H7 (cell line): ENCODE results near the gene SLC37A1. TPM values are rescaled to one million over a fixed set of nuclear protein-coding genes. Genes with fewer than 3 reads are reported as not detected.

Source experiments
- DNase-seq: peaks from one replicate; pipeline ENCODE4 v3.0.0; 2012
- H3K27me3 ChIP-seq: 2 replicates; pipeline ENCODE4 v1.6.0; 2011; ENCODE audit warnings: mild to moderate bottlenecking, low read length; ENCODE audit not compliant: control insufficient read depth, insufficient read depth
- H3K36me3 ChIP-seq: replicated peaks from 2 replicates; pipeline ENCODE4 v1.5.1; 2011; ENCODE audit warnings: low read length; ENCODE audit not compliant: control insufficient read depth, insufficient read depth
- H3K4me3 ChIP-seq: 2 replicates; pipeline ENCODE4 v1.5.1; 2011; ENCODE audit warnings: low read depth, mild to moderate bottlenecking, control low read depth, low read length, moderate library complexity; ENCODE audit not compliant: insufficient read depth
- total RNA-seq: library from RNA; depleted of rRNA; stranded (reverse); fragments of >200 nt; shearing (Covaris generic); gene quantifications from 2 replicates; pipeline ENCODE4 v1.2.3, GENCODE V29; 2014

The SLC37A1 gene
- total RNA-seq, 1 experiment from 2014 or later = 8.2 TPM

DNA sequence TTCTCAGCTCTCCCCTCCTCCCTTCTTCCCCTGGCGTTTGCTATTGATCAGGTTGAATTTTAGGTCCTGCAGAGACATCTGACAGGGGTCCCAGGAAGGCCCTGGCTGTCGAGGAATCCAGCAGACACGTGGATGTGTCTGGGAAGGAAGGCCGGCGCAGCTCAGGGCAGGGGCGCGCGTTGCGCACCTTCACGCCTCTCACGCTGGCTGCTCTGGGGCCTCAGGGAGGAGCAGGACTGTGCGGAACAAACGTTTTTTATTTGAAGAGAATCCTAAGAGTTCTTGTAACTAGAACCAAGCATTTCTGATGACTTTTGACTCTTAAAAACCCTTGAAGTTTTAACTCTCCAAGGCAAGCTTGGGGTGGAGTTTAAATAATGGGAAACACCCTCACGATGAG is 54.2 kb downstream of the SLC37A1 start:
- Histone ChIP-seq H3K4me3 (no peak overlapping the region), H3K27me3 (no peaks in the 10 kb centered on the region), H3K36me3 (no peaks in the 10 kb centered on the region; the same call in none of the 2 replicates)
- DNase-seq = no peak

DNA sequence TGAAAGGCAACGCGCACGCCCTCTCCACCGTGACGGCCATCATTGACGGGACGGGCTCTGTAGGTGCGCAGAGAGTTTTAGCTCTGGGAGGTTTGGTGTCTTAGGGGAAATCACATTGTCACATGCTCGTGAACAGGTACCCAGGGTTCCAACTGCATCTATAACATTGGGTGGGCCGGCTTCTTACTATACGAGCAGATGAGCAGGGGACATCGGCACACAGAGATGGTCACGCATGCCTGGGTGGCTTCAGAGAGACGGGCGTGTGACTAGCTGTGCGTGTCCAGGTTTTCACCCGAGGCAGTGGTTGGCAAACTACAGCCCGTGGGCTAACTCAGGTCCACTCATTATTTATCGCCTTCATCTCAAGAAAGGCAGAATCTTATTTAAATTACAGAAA is 54.7 kb downstream of the SLC37A1 start:
- no peaks in the 10 kb centered on the region; the same call in none of the 2 replicates for H3K36me3 ChIP-seq
- no peak overlapping the region for H3K4me3 ChIP-seq
- DNase-seq = no peak

DNA sequence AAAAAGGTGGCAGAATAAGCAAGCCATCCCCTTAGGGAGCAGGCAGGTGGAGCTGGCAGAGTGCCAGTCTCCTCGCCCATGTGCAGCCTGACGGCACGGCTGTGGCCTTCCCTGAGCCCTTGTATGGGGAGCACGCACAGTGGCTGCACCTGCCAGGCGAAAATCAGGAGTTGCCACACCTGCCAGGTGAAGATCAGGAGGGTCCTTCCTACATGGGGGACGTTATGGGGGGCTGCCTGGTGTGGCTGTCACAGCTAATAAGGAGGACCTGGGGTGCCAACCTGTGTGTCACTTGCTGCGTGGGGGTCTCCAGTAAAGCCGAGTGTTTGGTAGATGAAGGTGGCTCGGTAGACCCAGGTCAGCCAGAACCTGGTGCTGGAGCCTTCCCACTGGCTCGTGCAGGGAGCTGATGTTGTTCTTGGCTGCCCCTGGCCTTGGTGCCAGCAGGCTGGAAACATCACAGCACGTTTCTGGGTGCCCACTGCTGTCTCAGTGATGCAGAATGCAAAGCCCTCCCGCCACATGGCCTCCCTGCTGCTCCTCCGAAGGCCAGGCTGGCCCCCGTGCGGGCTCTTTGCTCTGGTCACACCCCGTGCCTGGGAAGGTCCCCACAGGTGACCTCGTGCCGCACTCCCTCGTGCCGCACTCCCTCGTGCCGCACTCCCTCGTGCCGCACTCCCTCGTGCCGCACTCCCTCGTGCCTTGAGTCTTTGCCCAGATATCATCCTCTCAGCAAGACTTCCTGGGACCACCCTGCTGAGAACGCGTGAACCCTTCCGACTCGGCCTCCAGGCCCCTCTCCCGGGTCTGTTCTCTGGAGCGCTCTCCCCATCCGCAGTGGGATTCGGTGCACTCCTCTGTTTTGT is 55.4 kb downstream of the SLC37A1 start:
- Histone ChIP-seq H3K27me3 (no peaks in the 10 kb centered on the region), H3K36me3 (no peaks in the 10 kb centered on the region; the same call in none of the 2 replicates), H3K4me3 (no peak overlapping the region)
- DNase-seq = no peak

More for the DNA sequence above, 54.7 kb downstream of the SLC37A1 start:
- H3K27me3 ChIP-seq = no peaks in the 10 kb centered on the region

DNA sequence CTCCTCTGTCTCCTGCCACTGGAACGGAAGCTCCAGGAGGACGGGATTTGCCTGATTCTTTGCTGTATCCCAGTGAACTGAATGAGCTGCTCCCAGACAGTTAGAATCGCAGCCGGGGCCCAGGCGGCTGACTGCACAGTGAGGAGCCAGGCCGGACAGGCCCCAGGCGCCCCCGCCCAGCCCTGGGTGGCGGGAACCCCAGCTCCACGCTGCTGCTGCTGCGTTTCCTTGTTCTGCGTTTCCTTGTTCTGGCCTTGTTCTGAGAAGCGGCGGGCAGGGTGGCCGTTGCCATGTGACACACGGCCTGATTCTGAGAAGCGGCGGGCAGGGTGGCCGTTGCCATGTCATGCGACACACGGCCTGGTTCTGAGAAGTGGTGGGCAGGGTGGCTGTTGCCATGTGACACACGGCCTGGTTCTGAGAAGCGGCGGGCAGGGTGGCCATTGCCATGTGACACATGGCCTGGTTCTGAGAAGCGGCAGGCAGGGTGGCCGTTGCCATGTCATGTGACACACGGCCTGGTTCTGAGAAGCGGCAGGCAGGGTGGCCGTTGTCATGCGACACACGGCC is 56.2 kb downstream of the SLC37A1 start:
- no peak for DNase-seq
- no peaks in the 10 kb centered on the region for H3K27me3 ChIP-seq
- H3K36me3 ChIP-seq = no peaks in the 10 kb centered on the region; the same call in none of the 2 replicates
- no peak overlapping the region for H3K4me3 ChIP-seq

DNA sequence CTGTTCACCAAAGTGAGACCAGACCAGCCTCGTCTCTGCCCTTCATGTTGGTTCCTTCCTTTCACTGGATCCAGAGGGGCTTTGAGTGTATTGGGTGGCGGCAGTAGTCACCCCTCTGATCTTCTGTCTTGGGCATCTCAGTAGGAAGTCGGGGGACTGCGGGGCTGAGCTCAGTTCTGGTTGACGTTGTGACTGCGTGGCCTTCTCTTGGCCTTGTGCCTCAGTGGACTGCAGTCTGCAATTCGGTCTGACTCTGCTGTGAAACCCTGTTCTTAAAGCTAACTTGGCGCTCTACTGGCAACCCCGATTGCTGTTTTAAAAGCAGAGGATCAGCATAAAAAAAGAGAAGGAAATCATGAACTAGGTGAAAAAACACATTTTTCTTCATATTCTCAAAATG is 56.7 kb downstream of the SLC37A1 start:
- peaks cover 1% of the 10 kb centered on the region for H3K36me3 ChIP-seq
- no peak for DNase-seq
- H3K4me3 ChIP-seq = no peak overlapping the region
- H3K27me3 ChIP-seq = no peaks in the 10 kb centered on the region

DNA sequence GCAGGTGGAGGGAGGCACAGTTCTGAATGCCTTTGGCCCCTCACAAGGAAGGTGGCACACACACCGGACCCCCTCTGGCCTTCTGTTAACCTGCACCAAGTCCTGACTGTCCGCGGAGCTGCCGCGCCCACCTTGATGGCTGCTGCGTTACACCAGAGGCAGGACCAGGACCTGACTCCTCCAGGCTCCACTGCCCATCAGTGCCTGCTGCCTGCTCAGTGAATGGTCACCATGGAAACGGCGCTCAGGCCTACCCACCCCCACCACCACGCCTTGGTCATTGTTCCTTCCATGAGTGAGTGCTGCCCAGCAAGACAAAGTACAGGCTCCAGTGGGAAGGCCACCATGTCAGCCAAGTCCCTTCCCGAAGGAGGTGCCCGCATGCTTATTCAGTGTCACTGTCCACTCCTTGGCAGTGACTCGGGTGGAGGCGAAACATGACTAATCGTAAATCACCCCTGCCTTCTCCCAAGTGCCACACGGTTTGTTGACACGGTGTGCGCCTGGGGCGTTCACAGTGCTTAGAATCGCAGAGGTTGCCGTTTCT is 57.3 kb downstream of the SLC37A1 start:
- peak; percentile 79 for DNase-seq
- no peaks in the 10 kb centered on the region for H3K27me3 ChIP-seq
- no peak overlapping the region for H3K4me3 ChIP-seq
- H3K36me3 ChIP-seq = peaks cover 2% of the 10 kb centered on the region

DNA sequence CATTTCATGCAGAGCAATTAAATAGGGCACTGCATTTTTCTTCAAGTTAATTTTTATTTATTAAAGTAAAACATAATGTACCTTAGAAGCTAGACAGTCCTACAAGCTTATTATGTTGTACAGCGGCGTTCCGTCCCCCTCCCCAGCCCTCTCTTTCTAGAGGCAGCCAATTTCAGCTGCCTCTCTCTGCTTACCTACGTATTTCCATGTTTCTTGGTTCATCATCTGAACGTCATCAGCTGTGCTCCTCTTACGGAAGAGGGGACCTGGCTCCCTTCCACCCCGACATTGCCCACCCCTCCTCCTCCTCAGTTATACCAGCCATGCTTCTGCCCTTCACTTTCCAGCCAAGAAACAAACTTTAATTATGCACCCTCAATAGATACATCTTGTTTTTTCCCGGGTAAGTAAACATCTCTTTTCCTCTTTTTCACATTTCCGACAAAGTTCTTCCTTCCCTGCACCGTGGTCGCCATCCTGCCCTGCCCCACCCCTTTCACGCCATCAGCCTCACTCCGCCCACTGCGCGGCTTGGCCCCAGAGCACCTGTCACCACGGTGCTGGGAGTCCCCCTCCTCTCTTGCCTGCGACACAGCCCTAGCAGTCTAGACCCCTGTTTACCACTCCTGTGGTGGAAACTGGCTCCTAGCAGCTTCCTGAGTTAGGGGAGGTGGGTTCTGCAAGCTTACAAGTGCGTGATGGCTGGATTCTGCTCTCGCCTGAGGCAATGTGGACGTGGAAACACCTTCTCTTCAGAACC is 57.9 kb downstream of the SLC37A1 start:
- Histone ChIP-seq H3K4me3 (no peak overlapping the region), H3K36me3 (peaks cover 2% of the 10 kb centered on the region), H3K27me3 (no peaks in the 10 kb centered on the region)
- no peak for DNase-seq

DNA sequence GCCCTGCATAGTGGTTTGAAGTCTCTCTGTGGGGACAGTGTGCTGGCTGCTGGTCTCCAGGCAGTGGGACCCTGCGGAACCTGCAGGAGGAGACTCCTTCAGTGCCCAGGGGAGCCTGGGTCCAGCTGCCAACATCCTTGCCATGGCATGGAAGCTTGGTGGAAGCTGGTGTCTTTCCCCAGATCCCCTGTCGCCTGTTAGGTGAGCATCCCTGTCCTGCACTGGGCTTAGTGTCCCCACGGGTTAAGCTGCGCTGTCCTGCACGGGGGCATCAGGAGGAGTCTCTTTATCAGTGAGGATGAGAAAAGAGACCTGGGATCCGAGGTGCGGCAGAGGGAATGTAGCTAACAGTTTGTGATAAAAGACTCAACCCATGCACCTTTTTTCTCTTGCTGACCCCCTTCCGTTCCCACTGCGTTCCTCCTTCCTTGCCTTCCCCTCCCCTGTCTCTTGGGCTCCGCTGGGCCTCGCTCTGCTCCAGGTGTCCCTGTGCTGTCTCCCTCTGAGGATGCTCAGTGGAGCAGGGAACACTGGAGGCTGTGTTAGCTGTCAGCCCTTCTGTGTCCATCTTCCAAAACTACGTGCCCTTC is 59.3 kb downstream of the SLC37A1 start:
- no peak for DNase-seq
- H3K27me3 ChIP-seq = no peaks in the 10 kb centered on the region
- no peak overlapping the region for H3K4me3 ChIP-seq
- peaks cover 2% of the 10 kb centered on the region for H3K36me3 ChIP-seq

DNA sequence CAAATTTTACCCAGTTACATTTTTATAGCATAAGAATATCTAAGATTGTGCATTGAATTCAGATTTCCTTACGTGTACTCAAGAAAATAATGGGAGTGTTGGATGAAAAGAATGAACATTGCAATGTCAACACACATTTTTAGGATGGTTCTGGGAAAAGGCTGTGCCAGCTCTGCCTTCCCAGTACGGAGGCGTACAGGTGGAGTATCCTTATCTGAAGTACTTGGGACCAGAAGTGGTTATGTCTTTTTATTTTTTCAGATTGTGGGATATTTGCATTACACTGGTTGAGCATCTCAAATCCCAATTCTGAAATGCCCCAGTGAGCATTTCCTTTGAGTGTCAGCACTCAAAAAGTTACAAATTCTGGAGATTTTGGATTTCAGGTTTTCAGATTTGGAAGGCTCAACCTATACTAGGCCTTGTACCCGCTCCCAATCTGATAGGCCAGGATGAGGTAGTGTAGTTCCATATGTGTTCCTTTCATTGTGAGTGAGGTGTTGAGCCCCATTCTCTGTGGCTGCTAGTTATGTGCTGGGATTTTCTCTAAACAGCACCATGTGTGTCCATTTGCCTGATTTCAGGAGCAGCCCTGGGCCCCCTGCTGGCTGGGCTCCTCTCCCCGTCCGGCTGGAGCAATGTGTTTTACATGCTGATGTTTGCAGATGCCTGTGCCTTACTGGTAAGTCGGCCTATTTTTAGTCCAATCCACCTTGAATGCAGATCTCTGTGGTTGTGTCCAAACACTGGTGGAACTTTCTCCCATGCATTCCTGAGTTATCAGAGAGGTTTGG is 60.8 kb downstream of the SLC37A1 start:
- no peak for DNase-seq

DNA sequence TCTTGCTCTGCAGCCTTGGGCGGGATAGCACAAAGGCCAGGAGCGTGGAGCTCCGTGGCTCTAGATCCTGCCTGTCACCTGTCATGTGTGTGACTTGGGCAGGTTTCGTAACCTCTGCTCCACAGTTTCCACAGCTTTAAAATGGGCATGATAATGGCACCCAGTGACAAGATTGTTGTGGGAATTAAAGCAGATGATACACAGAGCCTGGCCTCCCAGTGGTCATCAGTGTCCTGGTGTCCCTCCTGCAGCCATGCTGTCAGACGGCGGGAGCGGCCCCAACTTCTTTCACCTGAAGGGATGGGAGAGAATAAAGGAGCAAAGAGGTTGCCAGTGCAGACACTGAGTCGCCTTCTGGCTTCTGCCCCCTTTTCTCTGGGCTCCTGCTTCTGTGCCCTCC is 61.5 kb downstream of the SLC37A1 start:
- Histone ChIP-seq H3K36me3 (peaks cover 2% of the 10 kb centered on the region), H3K27me3 (no peaks in the 10 kb centered on the region), H3K4me3 (no peak overlapping the region)
- no peak for DNase-seq

More for the DNA sequence above, 60.8 kb downstream of the SLC37A1 start:
- no peak overlapping the region for H3K4me3 ChIP-seq
- no peaks in the 10 kb centered on the region for H3K27me3 ChIP-seq
- peaks cover 2% of the 10 kb centered on the region for H3K36me3 ChIP-seq

DNA sequence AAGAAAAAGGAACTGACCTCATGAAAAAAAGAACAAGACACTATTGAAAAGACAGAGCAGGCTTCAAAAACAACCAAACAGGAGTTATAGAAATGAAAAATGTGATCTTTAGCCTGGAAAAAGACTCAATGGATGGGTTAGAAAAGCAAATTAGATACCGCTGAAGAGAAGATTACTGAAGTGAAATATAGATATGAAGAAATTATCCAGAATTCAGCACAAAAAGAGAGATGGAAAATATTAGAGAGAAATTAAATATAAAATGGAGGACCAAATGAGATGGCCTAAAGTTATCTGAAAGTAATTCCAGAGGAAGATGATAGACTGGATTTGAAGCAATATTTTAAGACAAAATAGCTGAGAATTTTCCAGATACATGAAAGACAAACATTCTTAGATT is 63.0 kb downstream of the SLC37A1 start:
- Histone ChIP-seq H3K36me3 (peaks cover 2% of the 10 kb centered on the region; the same call in 1 of the 2 replicates), H3K27me3 (no peaks in the 10 kb centered on the region), H3K4me3 (no peak overlapping the region)
- DNase-seq = no peak

DNA sequence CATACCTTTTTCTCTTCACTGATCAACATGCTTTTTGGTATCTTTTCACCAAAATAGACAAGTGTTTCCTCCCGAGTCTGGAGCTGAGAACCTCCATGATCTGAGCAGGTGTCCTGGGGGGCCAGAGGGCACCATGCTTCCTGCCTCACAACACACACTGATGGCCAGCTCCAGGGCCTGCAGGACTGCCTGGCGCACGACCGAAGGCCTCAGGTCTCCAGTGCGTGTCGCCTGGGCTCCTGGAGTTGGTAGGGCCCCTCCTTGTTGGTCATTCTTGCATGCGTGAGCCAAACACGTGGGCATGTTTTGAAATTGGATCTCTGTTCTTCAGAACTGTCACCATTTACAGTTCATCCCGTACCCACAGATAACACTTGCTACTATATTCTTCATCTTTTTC is 64.4 kb downstream of the SLC37A1 start:
- Histone ChIP-seq H3K4me3 (no peak overlapping the region), H3K36me3 (peaks cover 2% of the 10 kb centered on the region; the same call in 1 of the 2 replicates), H3K27me3 (no peaks in the 10 kb centered on the region)
- DNase-seq = no peak

DNA sequence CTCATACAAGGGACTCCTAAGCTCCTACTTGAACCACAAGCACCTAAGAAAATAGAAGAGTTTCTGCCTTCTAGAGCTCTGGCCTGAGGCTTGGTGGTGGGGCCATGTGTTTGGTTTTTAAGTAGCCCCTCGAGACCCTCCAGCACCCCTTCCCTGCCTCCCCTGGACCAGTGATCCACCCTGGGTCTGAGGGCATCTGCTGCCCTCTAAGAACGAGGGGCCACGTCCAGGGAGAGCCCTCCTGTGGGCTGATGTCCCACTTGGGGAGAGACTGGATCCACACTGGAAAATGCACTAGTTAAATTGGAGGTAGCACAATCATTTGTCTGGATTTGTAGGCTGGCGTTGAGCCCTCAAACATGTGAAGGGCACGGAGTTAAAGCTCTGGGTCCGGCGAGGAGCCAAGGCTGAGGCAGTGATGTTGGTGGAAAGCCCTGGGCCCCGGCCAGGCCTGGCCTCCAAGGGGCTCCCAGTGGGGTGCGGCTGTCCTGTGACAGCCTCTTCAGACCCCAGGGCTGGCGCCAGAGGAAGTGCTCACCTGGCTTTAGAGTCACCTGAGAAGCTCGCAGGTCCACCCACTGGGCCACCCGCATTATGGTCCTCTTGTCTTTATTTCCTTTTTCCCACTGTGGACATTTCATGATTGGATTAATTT is 65.2 kb downstream of the SLC37A1 start:
- DNase-seq = peak; percentile 60
- H3K36me3 ChIP-seq = peaks cover 2% of the 10 kb centered on the region; the same call in 1 of the 2 replicates
- no peak overlapping the region for H3K4me3 ChIP-seq
- no peaks in the 10 kb centered on the region for H3K27me3 ChIP-seq
